GM12878 (cell line): ENCODE results near the gene TK1. TPM values are rescaled to one million over a fixed set of nuclear protein-coding genes. Genes with fewer than 3 reads are reported as not detected.

Experiments
- ATAC-seq: fragments of 200-7000 bp; cut with Tn5 transposase; 3 replicates; pipeline ENCODE4 v1.9.1; 2020; ENCODE audit warnings: mild to moderate bottlenecking, moderate library complexity
- BruUV-seq: library from RNA; stranded (reverse); fragments of 400-500 nt; replicated peaks from 2 replicates; lab custom pipeline; 2021; lab: Mats Ljungman, UMichigan
- CTCF ChIA-PET: fragments of 300-600 bp; sonication (Branson Sonifier 250); formaldehyde crosslinking; extraction: SDS; loops from one replicate; lab custom pipeline; 2021; ENCODE audit warnings: inconsistent platforms; lab: Yijun Ruan, JAX
- POLR2A ChIA-PET: fragments of 350-600 bp; formaldehyde crosslinking; extraction: SDS; loops from one replicate; lab custom pipeline; 2021; ENCODE audit warnings: inconsistent platforms; lab: Charles Lee
- RAD21 ChIA-PET: fragments of 300-600 bp; sonication (Branson Sonifier 250); formaldehyde crosslinking; loops from one replicate; lab custom pipeline; 2023; ENCODE audit warnings: antibody characterized with exemption; ENCODE audit not compliant: unreplicated experiment; lab: Charles Lee
- SMC1A ChIA-PET: fragments of 300-600 bp; sonication (Branson Sonifier 250); formaldehyde crosslinking; loops from one replicate; lab custom pipeline; 2023; ENCODE audit not compliant: unreplicated experiment, uncharacterized antibody; lab: Charles Lee
- DNase-seq: peaks from one replicate; pipeline ENCODE4 v3.0.0-alpha.2; 2011; ENCODE audit warnings: low read depth, low spot score
- FAIRE-seq: peaks from 3 replicates; lab custom pipeline; 2011; peaks lifted over from hg19 to GRCh38; lab: Jason Lieb, UNC
- H2AFZ ChIP-seq: 2 replicates; pipeline ENCODE4 v1.6.0; 2011; ENCODE audit warnings: low read depth, low read length, control low read depth; ENCODE audit not compliant: control insufficient read depth
- H3K27ac ChIP-seq: 2 replicates; pipeline ENCODE4 v1.5.1; 2011; ENCODE audit warnings: control low read depth; ENCODE audit not compliant: control insufficient read depth, insufficient read depth
- H3K27me3 ChIP-seq, 2 experiments: replicated peaks in 1 of 2; 2 replicates each; pipeline versions ENCODE4 v1.6.0 to v1.6.1; 2011; ENCODE audit warnings: low read length in 1 of 2; ENCODE audit not compliant: control insufficient read depth in 2 of 2, insufficient read depth in 2 of 2
- H3K36me3 ChIP-seq, 2 experiments: 2 replicates each; pipeline ENCODE4 v1.5.1; 2011; ENCODE audit warnings: low read length in 1 of 2; ENCODE audit not compliant: control insufficient read depth in 2 of 2, insufficient read depth in 2 of 2
- H3K4me1 ChIP-seq: 2 replicates; pipeline ENCODE4 v1.6.1; 2011; ENCODE audit warnings: mild to moderate bottlenecking, low read length, moderate library complexity, mixed read lengths; ENCODE audit not compliant: control insufficient read depth, insufficient read depth
- H3K4me2 ChIP-seq: 2 replicates; pipeline ENCODE4 v1.6.0; 2011; ENCODE audit warnings: control low read depth; ENCODE audit not compliant: control insufficient read depth, insufficient read depth
- H3K4me3 ChIP-seq: fragments of 200-600 bp; sonication (generic); 2 replicates; pipeline ENCODE4 v1.5.1; 2016
- H3K79me2 ChIP-seq: 2 replicates; pipeline ENCODE4 v1.6.0; 2011; ENCODE audit warnings: low read length; ENCODE audit not compliant: control insufficient read depth, insufficient read depth
- H3K9ac ChIP-seq: 2 replicates; pipeline ENCODE4 v1.8.0; 2011; ENCODE audit warnings: low read length, control low read depth, mixed read lengths; ENCODE audit not compliant: control insufficient read depth, insufficient read depth
- H3K9me3 ChIP-seq: replicated peaks from 3 replicates; pipeline ENCODE4 v1.5.1; 2011; ENCODE audit warnings: mild to moderate bottlenecking, low read length; ENCODE audit not compliant: control insufficient read depth, insufficient read depth
- H4K20me1 ChIP-seq: 2 replicates; pipeline ENCODE4 v1.6.0; 2011; ENCODE audit not compliant: control insufficient read depth, insufficient read depth
- ASH2L ChIP-seq: fragments of 300-600, 200-600 bp; sonication (generic); IDR thresholded peaks from 2 replicates; pipeline ENCODE4 v1.6.1; 2017; ENCODE audit warnings: low read depth, mild to moderate bottlenecking, borderline replicate concordance
- CREB1 ChIP-seq: IDR thresholded peaks from 2 replicates; pipeline ENCODE4 v1.6.1; 2012; ENCODE audit warnings: low read depth, mild to moderate bottlenecking, inconsistent platforms
- EGR1 ChIP-seq, 2 experiments: IDR thresholded peaks; 1 replicate in 1 of 2; 2 replicates in 1 of 2; pipeline ENCODE4 v1.6.1; 2011 to 2012; ENCODE audit warnings: low read depth in 2 of 2, low read length in 2 of 2, borderline replicate concordance in 1 of 2, mild to moderate bottlenecking in 1 of 2, moderate library complexity in 1 of 2
- HDAC6 ChIP-seq: fragments of 200-600 bp; sonication (generic); IDR thresholded peaks from one replicate; pipeline ENCODE4 v1.8.0; 2017; ENCODE audit warnings: antibody characterized with exemption; ENCODE audit not compliant: unreplicated experiment
- KLF5 ChIP-seq: fragments of 450-650 bp; IDR thresholded peaks from 2 replicates; pipeline ENCODE4 v1.6.1; 2014; ENCODE audit warnings: mild to moderate bottlenecking; ENCODE audit not compliant: partially characterized antibody
- POLR2A ChIP-seq: IDR thresholded peaks from 2 replicates; pipeline ENCODE4 v1.6.1; 2011; ENCODE audit warnings: low read depth, mild to moderate bottlenecking, low read length
- POLR2AphosphoS5 ChIP-seq: IDR thresholded peaks from 2 replicates; pipeline ENCODE4 v1.6.1; 2011; ENCODE audit warnings: mild to moderate bottlenecking, low read length, inconsistent platforms
- RFX5 ChIP-seq: IDR thresholded peaks from 2 replicates; pipeline ENCODE4 v1.6.1; 2011; ENCODE audit warnings: low read depth, low read length, improper control_type of control experiment
- TCF3 ChIP-seq: IDR thresholded peaks from 2 replicates; pipeline ENCODE4 v1.6.1; 2012; ENCODE audit warnings: low read depth, mild to moderate bottlenecking, low read length, borderline replicate concordance; ENCODE audit not compliant: insufficient read depth
- YY1 ChIP-seq: IDR thresholded peaks from 2 replicates; pipeline ENCODE4 v1.6.1; 2011; ENCODE audit warnings: low read depth, mild to moderate bottlenecking, low read length
- ZNF217 ChIP-seq: fragments of 450-650 bp; IDR thresholded peaks from 2 replicates; pipeline ENCODE4 v1.6.1; 2017; ENCODE audit warnings: antibody characterized with exemption, mild to moderate bottlenecking
- WGBS: methylation state at CpG from one replicate; pipeline ENCODE4 v1.1.6; 2016; ENCODE audit warnings: low lambda C conversion rate; ENCODE audit not compliant: insufficient replicate concordance, insufficient coverage; ENCODE audit errors: missing lambda C conversion rate; 5-methylcytosine and 5-hydroxymethylcytosine counted together
- in situ Hi-C: fragments of 300-500 bp; cut with MboI; formaldehyde crosslinking; loops from 9 replicates; pipeline ENCODE4 v1.14.3; 2018; ENCODE audit warnings: mixed read lengths
- intact Hi-C: fragments of 100-400 bp; cut with micrococcal nuclease; formaldehyde crosslinking; loops from one replicate; pipeline ENCODE4 v1.14.2; 2022; ENCODE audit not compliant: unreplicated experiment
- polyA plus RNA-seq, 11 experiments: library from polyadenylated mRNA; depleted of rRNA in 4 of 11; unstranded in 6 of 11; stranded (reverse) in 5 of 11; fragments of >200 nt; fragmentation: Nextera tagmentation in 4 of 11; fragmentation: Illumina TruSeq in 1 of 11; extraction: Ambion mirVana in 4 of 11; extraction: Trizol in 1 of 11; gene quantifications; 1 replicate in 1 of 11; 2 replicates in 10 of 11; pipeline versions ENCODE4 v1.2.1 to v1.2.3, GENCODE V29; 2011 to 2016; ENCODE audit warnings: inconsistent platforms in 2 of 11, missing spikeins in 2 of 11, low read depth in 1 of 11
- total RNA-seq, 4 experiments: library from RNA; depleted of rRNA in 3 of 4; stranded (reverse); fragments of >200 nt in 3 of 4; fragmentation: Illumina TruSeq in 1 of 4; extraction: Trizol in 1 of 4; gene quantifications; 2 replicates each; pipeline versions ENCODE4 v1.2.1 to v1.2.3, GENCODE V29; 2013 to 2021
- TF ChIP-seq, protein P1 (sequence below): fragments of 450-650 bp; IDR thresholded peaks from 2 replicates; pipeline ENCODE4 v1.6.1; 2016; ENCODE audit warnings: mild to moderate bottlenecking
- TF ChIP-seq, protein P2 (sequence below): IDR thresholded peaks from 2 replicates; pipeline ENCODE4 v1.6.1; 2011; ENCODE audit warnings: borderline replicate concordance, low read depth, mild to moderate bottlenecking, moderate library complexity, mixed read lengths, low read length; ENCODE audit not compliant: insufficient read depth; ENCODE audit errors: extremely low read length
- TF ChIP-seq, protein P3 (sequence below): fragments of 450-650 bp; IDR thresholded peaks from 2 replicates; pipeline ENCODE4 v1.6.1; 2017; ENCODE audit warnings: borderline replicate concordance

The TK1 gene
- total and polyA plus RNA-seq, 10 of the 15 experiments (the other 5 are each of a cell fraction or from before 2014, with no cell fraction given): 4.6 to 175 (median 77.9) TPM

DNA sequence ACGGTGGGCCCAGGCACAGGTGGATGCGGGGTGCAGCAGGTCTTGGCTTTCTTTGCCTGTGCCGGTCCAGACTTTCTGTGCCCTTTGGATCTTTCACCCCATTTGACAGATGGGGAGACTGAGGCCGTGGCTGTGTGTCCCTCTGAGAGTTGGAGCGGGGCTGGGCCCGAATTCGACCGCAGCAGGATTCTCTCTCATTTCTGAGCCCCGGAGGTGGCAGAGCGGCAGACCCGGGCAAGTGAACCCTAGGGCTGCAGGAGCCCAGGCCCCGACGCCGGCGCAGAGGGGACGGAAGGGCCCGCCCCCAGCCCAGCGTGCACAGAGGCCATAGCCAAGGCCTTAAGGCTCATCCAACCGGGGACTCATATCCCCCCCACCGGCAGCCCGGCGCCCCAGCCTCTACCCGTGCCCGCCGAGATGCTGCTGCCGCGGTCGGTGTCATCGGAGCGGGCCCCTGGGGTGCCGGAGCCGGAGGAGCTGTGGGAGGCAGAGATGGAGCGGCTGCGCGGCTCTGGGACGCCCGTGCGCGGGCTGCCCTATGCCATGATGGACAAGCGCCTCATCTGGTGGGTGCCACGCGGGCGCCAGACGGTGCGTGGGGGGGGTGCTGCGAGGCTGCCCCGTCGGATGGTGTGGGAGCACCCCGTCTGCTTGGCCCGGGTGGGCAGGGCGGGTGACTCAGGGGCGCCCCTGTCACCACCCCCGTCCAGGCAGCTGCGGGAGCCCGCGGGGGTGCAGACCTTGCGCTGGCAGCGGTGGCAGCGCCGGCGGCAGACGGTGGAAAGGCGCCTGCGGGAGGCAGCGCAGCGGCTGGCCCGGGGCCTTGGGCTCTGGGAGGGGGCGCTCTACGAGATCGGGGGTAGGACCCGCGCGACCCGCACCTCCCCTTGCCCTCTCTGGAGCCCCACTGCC is 55.4 kb downstream of the TK1 start (continued):
- no peak for TF ChIP-seq HDAC6
- no peak for TF ChIP-seq ASH2L
- TF ChIP-seq POLR2AphosphoS5: peak; percentile 73
- TF ChIP-seq ZNF217: 0 out of 2 replicates have a peak, but pooled peaks have one; percentile 40
- TF ChIP-seq, protein P1, sequence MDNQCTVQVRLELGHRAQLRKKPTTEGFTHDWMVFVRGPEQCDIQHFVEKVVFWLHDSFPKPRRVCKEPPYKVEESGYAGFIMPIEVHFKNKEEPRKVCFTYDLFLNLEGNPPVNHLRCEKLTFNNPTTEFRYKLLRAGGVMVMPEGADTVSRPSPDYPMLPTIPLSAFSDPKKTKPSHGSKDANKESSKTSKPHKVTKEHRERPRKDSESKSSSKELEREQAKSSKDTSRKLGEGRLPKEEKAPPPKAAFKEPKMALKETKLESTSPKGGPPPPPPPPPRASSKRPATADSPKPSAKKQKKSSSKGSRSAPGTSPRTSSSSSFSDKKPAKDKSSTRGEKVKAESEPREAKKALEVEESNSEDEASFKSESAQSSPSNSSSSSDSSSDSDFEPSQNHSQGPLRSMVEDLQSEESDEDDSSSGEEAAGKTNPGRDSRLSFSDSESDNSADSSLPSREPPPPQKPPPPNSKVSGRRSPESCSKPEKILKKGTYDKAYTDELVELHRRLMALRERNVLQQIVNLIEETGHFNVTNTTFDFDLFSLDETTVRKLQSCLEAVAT: peak; percentile 30; the same call in 1 of the 2 replicates
- TF ChIP-seq YY1: 0 out of 2 replicates have a peak, but pooled peaks have one; percentile 9
- no peak for TF ChIP-seq CREB1

DNA sequence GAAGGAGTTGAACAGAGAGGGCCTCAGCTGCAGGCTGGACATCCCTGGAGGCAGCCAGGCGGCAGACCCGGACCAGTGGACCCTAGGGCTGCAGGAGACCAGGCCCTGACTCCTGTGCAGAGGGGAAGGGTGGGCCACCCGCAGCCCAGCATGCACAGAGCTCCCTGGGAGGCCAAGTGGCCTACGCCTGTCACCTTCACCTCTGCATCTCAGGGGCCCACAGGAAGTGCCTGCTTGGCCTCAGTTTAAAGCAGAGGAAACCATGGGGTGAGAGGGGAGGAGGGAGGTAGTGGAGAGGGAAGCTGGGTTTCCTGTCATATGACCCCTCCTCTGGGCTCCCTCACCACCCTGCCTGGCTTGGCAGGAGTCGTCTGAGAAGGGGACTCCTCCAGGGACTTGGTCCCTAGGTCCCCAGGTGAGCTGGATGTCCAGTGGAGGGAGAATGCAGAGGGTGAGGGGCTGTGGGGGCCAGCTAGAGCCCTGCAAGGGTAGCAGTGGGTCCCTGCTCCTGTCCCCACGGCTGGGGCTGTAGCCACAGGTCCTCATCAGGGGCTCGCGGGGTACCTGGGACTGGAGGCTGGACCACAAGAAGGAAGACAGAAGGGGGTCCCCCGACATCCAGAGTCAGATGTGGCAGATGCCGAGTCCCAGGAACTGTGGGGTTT is 56.3 kb downstream of the TK1 start, which contains the start of gene TMC8:
TSS of gene TMC8 (plus strand) at position 335 of the 665 bp plus-strand sequence. CDS start 818 bp downstream, outside the sequence.
- H3K9ac ChIP-seq: peak within 1 kb of the TSS; percentile 86
- BruUV-seq: no TSS peak
- under 1% methylated on average over 10 of the region's 10 CpGs for WGBS
- H3K4me3 ChIP-seq: peak within 1 kb of the TSS; percentile 94
- peak within 1 kb of the TSS; percentile 96 for H3K4me2 ChIP-seq
- FAIRE-seq: peak; percentile 91
- peaks cover 59% of the 10 kb centered on the region for H3K4me1 ChIP-seq
- DNase-seq: no peak
- peak; percentile 37 for ATAC-seq
- intact Hi-C loops (no loop called here), in situ Hi-C loops (no loop called here)
- H3K36me3 ChIP-seq: peaks cover 10 to 11% of the 10 kb centered on the region in 2 experiments; a peak in 3 of 4 replicates
- ChIA-PET RAD21 (interaction anchor here (0.6 to 1.8 kb wide), 15 partner anchors 10 to 988 kb away, joined by 3 to 10 read pairs (median 4); no protein-coding TSS in a partner anchor), CTCF (interaction anchor here (1.0 to 12.7 kb wide), 8 partner anchors 6 to 120 kb away, joined by 3 to 100 read pairs (median 6); no protein-coding TSS in a partner anchor), SMC1A (interaction anchor here (0.6 to 1.7 kb wide), 6 partner anchors 10 to 110 kb away, joined by 3 to 6 read pairs (median 4); no protein-coding TSS in a partner anchor), POLR2A (interaction anchor here (0.5 to 8.0 kb wide), 16 partner anchors 12 to 685 kb away, joined by 3 to 85 read pairs (median 4); partner anchors contain the start of genes SYNGR2 and TNRC6C)
- no peaks in the 10 kb centered on the region for H3K9me3 ChIP-seq
- peak within 1 kb of the TSS; percentile 93 for H3K27ac ChIP-seq
- H3K79me2 ChIP-seq: peaks cover 96% of the 10 kb centered on the region
- no peak within 1 kb of the TSS for H2AFZ ChIP-seq
- H4K20me1 ChIP-seq: no peaks in the 10 kb centered on the region
- no peaks in the 10 kb centered on the region for H3K27me3 ChIP-seq
- TF ChIP-seq, protein P2, sequence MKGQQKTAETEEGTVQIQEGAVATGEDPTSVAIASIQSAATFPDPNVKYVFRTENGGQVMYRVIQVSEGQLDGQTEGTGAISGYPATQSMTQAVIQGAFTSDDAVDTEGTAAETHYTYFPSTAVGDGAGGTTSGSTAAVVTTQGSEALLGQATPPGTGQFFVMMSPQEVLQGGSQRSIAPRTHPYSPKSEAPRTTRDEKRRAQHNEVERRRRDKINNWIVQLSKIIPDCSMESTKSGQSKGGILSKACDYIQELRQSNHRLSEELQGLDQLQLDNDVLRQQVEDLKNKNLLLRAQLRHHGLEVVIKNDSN: peak; percentile 68
- TF ChIP-seq TCF3 (0 out of 2 replicates have a peak, but pooled peaks have one; percentile 8), POLR2A (peak; percentile 78), KLF5 (no peak), RFX5 (no peak), EGR1 (IDR thresholded peaks at IDR 0.05; ENCODE audit: borderline replicate concordance in 1 of 2, low read depth in 2 of 2, low read length in 2 of 2) (no peak)
- TF ChIP-seq, protein P3, sequence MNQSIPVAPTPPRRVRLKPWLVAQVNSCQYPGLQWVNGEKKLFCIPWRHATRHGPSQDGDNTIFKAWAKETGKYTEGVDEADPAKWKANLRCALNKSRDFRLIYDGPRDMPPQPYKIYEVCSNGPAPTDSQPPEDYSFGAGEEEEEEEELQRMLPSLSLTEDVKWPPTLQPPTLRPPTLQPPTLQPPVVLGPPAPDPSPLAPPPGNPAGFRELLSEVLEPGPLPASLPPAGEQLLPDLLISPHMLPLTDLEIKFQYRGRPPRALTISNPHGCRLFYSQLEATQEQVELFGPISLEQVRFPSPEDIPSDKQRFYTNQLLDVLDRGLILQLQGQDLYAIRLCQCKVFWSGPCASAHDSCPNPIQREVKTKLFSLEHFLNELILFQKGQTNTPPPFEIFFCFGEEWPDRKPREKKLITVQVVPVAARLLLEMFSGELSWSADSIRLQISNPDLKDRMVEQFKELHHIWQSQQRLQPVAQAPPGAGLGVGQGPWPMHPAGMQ: no peak
- TF ChIP-seq, protein P1: peak; percentile 82; the same call in 1 of the 2 replicates
